Ecto neural progenitor cell (in vitro differentiated cells): ENCODE data around the gene CACNA1G.
A peak's percentile ranks its signal among the peaks of the same experiment; 100 is the strongest.

Experiments used
- DNase-seq: peaks from one replicate; pipeline ENCODE4 v3.0.0-alpha.2; 2018; ENCODE audit warnings: low spot score

The CACNA1G gene

DNA sequence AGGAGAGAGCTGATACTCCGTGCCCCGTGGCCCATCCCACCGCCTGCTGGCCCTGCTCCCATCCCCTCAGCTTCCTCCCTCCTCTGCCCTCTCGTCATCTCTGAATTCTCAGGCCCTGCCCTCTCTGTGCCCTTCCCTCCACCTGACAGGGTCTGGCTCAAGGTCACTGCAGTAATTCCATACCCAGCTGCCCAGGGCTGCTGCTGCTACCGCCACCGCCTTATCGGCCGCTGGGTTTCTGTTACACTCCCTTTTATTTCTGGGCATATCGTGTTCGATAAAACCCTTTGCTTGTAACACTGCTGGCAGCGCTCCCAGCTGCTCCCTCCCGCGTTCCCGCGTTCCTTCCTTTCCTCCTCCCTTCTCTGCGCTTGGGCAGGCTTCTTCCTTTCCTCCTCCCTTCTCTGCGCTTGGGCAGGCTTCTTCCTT lies 26.8 kb upstream of the CACNA1G start:
- no peak for DNase-seq

DNA sequence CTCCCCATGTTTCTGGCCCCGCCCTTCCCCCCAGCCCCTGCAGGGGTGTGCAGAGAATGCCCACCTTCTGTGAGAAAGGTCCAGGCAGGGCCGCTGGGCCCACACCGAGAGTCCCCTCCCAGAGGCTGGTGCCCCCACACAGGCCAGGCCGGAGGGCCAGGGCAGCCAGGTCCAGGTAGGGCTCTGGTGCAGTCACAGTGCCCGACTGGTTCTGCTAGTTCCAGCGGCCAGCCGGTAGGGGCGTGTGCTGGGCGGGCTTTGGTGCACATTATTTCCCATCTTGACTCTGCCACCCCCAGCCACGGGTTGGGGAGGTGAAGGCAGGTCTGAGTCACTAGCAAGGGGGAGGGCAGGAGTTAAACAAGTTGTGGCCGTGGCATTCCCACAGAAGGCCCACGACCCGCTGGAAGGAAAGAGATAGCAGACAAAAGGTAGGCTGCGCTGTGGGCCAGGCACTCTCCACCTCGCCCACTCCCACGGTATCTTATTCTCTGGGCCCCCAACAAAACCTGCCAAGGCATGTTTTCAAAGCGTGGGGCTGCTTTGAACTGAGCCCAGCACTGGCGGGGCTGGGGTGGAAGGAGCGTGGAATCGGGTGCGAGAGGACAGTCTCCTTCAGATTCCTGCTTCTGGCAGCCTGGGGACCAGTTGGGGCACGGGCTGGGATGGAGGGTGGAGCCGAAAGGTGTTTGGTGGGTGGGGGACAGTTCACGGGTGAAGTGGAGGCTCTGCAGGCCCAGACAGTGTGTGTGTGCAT lies 26.1 kb upstream of the CACNA1G start:
- DNase-seq, result no peak

DNA sequence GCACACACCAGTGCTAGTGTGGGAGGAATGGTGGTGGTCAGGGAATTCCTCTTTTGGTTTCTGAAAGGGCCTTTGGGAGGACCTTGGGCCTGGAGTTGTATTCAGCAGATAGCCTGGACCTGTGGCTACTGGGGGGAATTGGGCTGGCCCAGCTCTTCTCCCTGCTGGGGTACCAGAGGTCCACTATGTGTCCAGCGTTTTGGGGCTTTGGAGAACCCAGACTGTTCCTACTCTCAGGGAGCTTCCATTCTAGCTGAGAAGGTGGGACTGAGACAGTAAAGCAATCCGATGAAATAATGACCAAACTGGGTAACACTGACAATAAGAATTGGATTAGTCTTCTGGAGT lies 25.6 kb upstream of the CACNA1G start:
- no peak for DNase-seq

DNA sequence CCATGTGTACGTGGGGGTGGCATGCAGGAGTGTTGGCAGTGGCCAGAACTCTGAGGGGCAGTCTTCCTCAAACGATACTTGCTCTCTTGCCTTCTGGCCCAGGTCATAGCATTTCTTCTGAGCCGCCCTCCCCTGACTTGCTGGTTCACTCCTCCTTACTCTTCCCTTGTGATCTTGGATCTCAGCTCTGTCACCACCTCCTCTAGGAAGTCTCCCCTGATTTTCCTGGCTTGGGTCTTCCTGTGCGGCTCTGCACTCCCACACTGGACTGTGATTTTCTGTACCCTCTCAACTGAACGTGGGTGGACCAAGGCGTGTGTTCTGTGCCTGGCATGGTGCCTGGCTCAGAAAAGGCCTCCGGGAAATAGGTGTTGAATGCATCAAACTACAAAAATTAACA lies 25.1 kb upstream of the CACNA1G start:
- DNase-seq, result no peak

DNA sequence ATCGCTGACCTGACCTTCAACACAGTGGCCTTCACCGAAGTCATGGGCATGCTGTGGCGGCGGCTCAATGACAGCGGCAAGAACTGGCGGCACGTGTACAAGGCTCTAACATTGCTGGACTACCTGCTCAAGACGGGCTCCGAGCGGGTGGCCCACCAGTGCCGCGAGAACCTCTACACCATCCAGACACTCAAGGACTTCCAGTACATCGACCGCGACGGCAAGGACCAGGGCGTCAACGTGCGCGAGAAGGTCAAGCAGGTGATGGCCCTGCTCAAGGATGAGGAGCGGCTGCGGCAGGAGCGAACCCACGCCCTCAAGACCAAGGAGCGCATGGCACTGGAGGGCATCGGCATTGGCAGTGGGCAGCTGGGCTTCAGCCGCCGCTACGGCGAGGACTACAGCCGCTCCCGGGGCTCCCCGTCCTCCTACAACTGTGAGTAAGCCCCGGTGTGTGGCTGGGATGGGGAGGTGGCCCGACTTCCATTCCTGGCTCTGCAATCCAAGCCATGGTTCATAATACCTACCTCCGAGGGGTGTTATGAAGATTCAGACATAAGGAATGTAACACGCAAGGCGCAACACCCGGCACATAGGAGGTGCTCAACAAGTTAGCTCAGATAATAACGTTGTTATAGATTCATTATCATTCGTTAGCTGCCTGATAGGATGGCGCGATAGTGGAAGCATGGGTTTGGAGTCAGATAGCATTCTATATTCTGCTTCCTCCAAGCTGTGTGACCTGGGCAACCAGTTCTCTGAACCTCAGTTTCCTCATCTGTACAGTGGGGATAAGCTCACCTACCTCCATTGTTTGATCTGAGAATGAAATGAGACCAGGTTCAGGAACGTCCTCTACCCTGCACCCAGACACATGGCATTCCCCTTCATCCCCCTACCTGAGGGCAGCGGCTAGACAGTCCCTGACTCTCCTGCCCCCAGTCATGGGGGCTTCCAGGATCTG lies 23.6 kb upstream of the CACNA1G start:
- no peak for DNase-seq

DNA sequence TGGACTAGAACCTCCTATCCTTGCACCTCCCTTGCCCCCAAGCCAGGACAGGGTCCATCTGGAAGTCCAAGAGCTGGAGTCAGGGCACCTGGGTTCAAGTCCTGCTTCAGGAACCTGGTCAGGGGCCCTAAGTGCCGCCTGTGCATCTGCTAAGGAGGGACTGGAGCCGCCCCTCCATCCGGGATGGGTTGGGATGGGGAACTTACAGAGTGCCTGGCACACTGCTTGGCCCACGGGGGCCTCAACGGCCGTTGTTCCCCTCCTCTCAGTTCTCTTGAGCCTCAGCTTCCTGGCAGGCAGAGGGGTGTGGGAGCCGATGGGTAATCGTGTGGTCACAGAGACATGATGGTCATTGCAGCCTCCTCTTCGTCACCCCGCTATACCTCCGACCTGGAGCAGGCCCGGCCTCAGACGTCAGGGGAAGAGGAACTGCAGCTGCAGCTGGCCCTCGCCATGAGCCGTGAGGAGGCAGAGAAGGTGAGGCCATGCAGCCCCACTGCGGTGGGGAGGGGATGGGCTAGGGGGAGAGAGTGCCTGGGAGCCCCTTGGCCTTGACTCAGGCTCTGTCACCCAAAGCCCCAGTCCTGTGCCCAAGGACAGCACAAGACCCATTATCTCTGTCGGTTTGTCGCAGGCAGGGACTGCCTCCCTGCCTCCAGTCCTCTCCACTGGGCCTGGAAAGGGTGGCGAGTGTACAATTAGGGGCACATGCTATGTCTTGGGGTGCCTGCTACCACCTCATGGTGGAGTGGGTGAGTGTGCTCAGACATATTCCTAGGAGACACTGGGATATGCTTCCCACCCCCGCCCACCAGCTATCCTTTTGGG lies 22.6 kb upstream of the CACNA1G start:
- no peak for DNase-seq

DNA sequence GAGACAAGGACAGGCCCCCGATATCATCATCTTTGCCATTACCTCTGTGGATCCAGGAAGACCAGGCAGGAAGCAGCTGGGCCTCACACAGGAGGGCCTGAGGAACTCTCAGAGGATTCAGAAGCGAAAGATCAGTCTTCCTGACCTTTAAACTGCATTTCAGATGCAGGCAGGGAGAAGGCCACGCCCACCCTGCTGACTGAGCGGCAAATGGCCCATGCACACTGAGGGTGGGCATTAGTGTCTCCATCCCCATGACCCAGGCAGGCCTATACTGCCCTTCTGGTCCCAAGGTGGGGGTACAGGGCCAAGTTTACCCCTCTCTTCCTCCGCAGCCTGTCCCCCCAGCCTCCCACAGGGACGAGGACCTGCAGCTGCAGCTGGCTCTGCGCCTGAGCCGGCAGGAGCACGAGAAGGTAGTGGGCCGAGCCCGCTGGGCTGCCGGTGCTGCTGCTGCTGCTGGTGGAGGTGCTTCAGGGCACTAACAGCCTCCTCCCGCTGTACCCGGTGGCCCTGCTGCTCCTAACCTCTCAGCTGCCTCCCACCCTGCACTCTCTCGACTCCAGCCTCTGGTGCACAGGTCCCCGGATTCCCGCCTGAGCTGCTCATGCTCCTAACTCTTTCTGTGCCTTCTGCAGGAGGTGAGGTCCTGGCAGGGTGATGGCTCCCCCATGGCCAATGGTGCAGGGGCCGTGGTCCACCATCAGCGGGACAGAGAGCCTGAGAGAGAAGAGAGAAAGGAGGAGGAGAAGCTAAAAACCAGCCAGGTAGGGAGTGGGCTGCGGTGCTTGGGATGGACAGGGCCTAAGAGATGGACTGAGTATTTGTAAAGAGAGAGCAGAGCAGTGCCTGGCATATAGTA lies 21.7 kb upstream of the CACNA1G start:
- DNase-seq, result no peak

DNA sequence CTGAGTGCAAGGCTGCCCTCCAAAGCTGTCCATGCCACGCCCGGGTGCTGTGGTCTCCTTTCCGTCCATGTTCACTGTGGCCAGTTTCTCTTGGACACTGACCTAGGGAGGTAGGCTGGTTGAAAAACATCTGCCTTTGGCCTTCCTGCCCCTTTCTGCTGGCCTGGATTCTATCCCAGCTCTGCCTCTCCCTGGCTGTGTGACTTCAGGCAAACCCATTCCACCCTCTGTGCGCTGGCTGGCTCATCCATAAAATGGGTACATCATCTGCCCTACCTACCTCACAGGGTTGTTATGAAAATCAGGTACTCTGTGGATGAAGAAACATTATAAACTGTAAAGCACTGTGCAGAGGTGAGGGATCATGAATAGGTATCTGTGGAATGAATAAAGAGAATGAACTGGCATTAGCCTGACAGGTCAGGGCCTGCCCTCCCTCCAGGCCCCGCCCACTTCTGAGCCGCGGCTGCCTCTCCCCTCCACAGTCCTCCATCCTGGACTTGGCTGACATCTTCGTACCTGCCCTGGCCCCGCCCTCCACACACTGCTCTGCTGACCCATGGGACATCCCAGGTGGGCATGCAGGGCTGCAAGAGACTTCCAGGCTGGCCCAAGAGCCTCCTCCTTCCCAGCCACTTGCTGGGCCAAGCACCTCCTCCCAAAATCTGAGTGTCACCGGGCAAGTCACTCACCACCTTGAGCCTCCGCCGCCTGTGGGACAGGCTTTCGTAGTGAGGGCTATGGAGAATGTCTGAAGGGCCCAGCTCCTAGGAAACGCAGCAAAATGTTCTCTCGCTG lies 20.6 kb upstream of the CACNA1G start:
- DNase-seq, result no peak

DNA sequence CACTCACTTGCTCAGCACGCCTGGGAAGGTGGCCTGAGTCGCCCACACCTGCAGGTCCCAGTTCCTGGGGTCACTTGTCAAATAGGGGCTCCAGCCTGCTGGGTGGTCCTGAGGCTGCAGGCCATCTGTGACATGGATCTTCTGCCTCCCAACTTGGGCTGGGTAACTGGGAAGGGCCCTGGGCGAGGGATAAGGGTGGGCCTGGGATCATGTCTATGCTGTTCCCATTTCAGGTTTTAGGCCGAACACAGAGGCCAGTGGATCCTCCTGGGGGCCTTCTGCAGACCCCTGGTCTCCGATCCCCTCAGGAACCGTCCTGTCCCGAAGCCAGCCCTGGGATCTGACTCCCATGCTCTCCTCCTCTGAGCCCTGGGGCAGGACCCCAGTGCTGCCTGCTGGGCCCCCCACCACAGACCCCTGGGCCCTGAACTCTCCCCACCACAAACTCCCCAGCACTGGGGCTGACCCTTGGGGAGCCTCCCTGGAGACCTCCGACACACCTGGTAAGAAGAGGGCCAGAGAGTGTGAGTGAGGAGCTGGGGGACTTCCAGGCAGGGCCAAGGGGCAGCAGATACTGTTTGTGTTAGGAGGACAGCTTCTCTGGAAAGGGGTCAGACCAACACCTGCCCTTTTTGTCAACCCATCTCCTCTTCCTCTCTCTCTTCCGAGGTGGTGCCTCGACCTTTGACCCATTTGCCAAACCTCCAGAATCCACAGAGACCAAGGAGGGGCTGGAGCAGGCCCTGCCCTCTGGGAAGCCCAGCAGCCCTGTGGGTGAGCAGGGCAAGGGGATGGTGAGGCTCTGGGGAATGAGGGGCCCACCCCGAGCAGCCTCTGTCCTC lies 19.7 kb upstream of the CACNA1G start:
- DNase-seq, result no peak

DNA sequence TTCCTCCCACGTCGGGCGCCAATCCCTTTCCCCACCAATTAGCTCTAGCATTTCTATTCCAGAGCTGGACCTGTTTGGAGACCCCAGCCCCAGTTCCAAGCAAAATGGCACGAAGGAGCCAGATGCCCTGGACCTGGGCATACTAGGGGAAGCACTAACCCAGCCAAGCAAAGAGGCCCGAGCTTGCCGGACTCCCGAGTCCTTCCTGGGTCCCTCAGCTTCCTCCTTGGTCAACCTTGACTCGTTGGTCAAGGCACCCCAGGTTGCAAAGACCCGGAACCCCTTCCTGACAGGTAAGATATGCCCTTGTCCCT lies 19.2 kb upstream of the CACNA1G start:
- DNase-seq, result no peak

DNA sequence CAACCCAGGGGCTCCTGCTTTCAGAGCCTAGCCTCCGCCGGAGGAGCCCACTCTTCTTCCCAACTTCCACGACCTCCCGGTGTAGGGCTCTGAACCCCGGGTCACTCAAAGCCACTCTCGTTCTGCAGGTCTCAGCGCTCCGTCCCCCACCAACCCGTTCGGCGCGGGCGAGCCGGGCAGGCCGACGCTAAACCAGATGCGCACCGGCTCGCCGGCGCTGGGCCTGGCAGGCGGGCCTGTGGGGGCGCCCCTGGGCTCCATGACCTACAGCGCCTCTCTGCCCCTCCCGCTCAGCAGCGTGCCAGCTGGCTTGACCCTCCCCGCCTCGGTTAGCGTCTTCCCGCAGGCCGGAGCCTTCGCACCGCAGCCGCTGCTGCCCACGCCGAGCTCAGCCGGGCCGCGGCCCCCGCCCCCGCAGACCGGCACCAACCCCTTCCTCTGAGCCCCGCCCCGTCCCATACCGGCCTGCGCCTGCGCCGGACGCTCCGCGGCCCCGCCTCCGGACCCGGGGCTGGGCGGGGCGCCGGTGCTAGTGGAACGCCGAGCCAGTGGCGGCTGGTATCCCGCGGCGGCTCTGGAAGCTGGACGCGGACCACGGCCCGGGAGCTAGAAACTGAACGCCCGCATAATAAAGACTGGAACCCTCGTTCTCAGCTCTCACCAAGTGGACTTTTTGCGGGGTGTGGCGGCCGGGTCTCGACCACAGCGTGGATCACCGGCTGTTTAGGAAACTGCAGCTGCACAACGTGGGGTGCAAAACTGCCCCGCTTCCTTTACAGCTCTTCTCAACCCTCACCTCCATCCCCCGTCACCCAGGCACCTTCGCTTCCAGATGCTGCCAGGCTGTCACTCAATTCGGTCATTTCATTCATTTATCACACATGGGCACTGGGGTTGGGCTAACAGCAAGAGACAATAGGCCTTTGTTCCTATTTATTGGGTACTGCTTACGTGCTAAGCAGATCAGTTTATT lies 18.5 kb upstream of the CACNA1G start:
- DNase-seq, result peak; percentile 98

DNA sequence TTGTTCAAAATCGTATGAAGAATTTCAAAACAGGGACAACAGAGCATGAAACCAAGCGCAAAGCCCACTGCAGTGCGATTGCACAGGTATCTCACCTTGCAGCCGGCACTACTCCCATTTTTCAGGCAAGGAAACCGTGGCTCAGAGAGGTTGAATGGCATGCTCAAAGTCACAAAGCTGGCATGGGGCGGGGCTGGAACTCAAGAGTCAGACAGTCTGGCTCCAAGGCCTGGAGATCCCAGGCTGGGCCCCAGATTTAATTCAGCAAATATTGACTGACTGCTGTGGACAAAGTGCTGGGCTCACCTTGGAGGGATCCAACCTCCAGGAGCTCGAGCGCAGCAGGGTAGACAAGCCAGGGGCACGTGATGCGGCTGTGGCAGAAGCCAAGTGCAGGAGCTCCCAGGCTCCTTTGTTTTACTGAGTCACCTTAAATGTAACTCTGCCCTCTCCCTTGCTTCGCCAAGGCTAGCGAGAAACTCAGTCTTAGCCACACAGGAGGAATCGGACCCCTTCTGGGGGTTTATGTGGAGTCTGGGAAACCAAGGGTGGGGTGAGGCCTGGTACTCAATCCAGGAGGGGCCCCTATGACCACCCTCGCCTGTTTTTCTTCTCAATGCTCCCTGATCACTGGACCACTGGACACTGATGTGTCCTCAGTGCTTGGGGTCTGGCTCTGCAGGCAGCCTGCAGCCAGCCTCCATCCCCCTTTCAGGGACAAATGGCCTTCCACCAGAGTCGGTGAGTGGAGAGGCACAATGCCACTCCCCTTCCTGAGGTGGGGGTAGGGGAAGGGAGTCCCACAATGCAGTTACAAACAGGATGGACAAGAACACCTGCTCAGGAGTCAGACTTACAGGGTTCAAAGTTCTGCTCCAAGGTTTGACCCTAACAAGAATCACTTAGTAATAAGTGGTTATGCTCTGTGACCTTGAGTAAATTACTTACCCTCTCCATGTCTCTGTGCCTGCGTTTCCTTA lies 17.4 kb upstream of the CACNA1G start:
- peak; percentile 51 for DNase-seq

DNA sequence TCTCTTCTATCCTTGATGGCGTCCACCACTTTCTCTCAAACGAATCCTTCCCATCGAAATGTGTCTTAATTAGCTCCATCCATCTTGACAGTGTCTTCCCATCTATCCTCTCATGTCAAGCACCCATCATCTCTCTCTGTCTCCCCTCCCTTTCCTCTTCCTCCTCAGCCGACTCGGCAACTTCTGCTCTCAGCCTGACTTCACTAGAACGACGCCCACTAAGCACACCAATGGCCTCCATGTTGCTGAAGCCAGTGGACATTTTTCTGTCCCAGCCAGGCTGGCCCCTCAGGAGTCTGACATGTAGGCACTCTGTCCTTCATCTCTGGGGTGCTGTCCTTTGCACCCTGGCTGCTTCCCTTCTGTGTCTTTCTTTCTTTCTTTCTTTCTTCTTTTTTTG lies 16.0 kb upstream of the CACNA1G start:
- DNase-seq, result no peak

DNA sequence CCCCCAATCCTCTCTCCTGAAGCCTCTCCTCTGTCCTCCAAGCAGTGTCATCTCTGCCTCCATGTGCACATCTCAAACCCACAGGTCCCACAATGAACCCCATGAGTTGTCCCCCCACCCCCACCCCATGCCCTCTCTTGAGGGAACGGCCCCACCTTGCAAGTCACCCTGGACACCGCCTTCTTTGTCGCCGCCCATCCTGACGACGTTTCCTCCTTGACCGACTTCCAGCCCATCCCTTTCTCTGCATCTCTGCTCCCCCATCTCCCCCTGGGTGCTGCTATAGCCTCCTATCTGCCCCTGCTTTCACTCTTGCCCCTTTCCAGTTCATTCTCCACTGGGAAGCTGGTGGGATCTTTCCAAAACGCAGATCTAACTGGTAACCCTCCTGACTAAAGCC lies 15.2 kb upstream of the CACNA1G start:
- DNase-seq, result no peak

DNA sequence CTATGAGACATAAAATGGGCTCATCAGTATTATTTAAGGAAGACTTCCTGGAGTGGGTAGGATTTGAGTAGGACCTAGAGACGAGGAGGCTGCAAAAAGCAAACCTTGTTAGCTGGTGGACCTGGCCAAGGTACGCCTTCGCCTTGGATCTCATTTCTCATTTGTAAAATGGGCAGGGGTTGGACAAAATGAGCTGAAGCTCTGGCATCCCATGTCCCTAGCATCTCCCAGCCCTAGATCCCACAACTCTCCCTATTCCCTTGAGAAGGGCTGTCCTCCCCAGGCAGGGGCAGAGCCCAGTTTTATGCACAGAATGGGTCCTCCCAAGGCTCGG lies 13.8 kb upstream of the CACNA1G start:
- DNase-seq, result no peak

DNA sequence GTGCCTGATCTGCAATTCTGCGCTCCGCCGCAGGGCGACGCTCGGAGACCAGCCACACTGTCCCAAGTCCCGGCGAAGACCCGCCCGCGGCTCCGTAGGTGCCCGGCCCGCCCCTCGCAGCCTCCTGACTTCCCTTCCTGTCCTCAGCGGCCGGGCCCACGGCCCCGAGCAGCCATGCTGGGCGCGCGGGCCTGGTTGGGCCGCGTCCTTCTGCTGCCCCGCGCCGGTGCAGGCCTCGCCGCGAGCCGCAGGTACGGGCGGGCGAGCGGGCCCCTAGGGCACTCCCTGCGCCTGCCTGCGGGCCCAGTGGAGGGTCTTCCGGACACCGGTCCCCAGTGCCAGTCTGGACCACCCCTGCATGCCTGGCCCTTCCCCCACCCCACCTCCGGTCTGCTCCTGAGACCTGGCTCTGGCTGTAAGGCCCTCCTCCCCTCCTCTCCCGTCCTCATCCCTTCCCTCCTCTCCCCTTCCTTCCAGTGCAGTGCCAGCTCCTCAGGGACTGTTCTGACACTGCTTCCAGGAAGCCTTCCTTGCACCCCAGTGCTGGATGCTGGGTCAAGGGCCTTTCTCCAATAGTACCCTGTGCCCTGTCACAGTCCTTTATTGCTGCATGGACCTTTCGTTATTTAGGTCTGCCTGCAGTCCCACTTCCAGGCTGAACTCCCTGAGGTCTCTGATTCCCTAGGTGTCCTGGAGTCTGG lies 13.3 kb upstream of the CACNA1G start, which contains the start of gene SPATA20:
Gene SPATA20 (plus strand): TSS at position 140 of the 701 bp plus-strand sequence. CDS start 35 bp downstream, at position 175.
- DNase-seq, result peak; percentile 96

DNA sequence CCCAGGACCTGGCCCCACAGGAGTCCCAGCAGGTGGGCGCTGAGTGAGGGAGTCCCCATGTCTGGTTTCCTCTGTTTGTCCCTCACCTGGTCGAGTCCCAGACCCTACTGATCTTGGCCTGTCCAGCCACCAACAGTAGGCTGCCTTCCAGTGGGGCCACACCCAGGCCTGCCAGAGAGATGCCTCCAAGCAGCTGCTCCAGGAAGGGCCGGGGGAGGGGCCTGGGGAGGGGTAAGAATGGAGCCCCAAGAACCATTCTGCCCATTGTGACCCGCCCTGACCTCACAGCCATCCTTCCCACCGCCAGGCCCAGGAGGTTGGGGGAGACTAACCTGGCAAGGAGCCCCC lies 12.8 kb upstream of the CACNA1G start:
- DNase-seq, result no peak
